SK-N-SH (cell line): ENCODE data around the gene TCEA2. TPM values are rescaled to one million over a fixed set of nuclear protein-coding genes. Genes with fewer than 3 reads are reported as not detected.

Source experiments
- CTCF ChIA-PET: fragments of 300-600, 350-600 bp; formaldehyde crosslinking; extraction: SDS; loops from one replicate; lab custom pipeline; 2021; lab: Yijun Ruan, JAX
- POLR2A ChIA-PET: fragments of 350-600 bp; sonication (Branson Sonifier 250); formaldehyde crosslinking; extraction: SDS; loops from one replicate; lab custom pipeline; 2020; ENCODE audit warnings: antibody characterized with exemption, inconsistent platforms; lab: Yijun Ruan, JAX
- DNase-seq: peaks from one replicate; pipeline ENCODE4 v3.0.0; 2012
- H2AFZ ChIP-seq: fragments of 200-600 bp; sonication (generic); 2 replicates; pipeline ENCODE4 v1.8.1; 2016; ENCODE audit warnings: antibody characterized with exemption, mild to moderate bottlenecking, low read depth
- H3F3A ChIP-seq: fragments of 200-600 bp; sonication (generic); replicated peaks from 2 replicates; pipeline ENCODE3; 2016; ENCODE audit warnings: antibody characterized with exemption, mild to moderate bottlenecking; ENCODE audit not compliant: insufficient read depth
- H3K27ac ChIP-seq, 2 experiments: fragments of 200-500 bp in 1 of 2; fragments of 200-600 bp in 1 of 2; sonication (Bioruptor generic) in 1 of 2; sonication (generic), shearing (Covaris generic) in 1 of 2; 2 replicates each; pipeline versions ENCODE4 v1.5.1 to v1.6.1; 2014 to 2016; ENCODE audit warnings: low read depth in 2 of 2, inconsistent platforms in 1 of 2, low read length in 1 of 2, mild to moderate bottlenecking in 1 of 2, mixed read lengths in 1 of 2
- H3K27me3 ChIP-seq: fragments of 200-600 bp; sonication (generic), shearing (Covaris generic); 2 replicates; pipeline ENCODE4 v1.6.1; 2016; ENCODE audit warnings: mixed run types; ENCODE audit not compliant: insufficient read depth
- H3K36me3 ChIP-seq, 2 experiments: fragments of 200-500 bp in 1 of 2; fragments of 200-600 bp in 1 of 2; sonication (Bioruptor generic) in 1 of 2; sonication (generic) in 1 of 2; replicated peaks in 1 of 2; 2 replicates each; pipeline versions ENCODE3 to v1.5.1; 2014 to 2016; ENCODE audit warnings: low read length in 1 of 2, mild to moderate bottlenecking in 1 of 2; ENCODE audit not compliant: insufficient read depth in 2 of 2, control insufficient read depth in 1 of 2
- H3K4me1 ChIP-seq, 2 experiments: fragments of 200-500 bp in 1 of 2; fragments of 200-600 bp in 1 of 2; sonication (Bioruptor generic) in 1 of 2; sonication (generic), shearing (Covaris generic) in 1 of 2; 2 replicates each; pipeline versions ENCODE4 v1.5.1 to v1.6.1; 2014 to 2016; ENCODE audit warnings: low read depth in 1 of 2, low read length in 1 of 2, mixed run types in 1 of 2; ENCODE audit not compliant: insufficient read depth in 2 of 2, control insufficient read depth in 1 of 2
- H3K4me2 ChIP-seq: fragments of 200-600 bp; sonication (generic), shearing (Covaris generic); 2 replicates; pipeline ENCODE4 v1.6.1; 2017; ENCODE audit warnings: mixed run types
- H3K4me3 ChIP-seq, 2 experiments: fragments of 200-500 bp in 1 of 2; fragments of 200-600 bp in 1 of 2; sonication (Bioruptor generic) in 1 of 2; sonication (generic), shearing (Covaris generic) in 1 of 2; 2 replicates each; pipeline versions ENCODE4 v1.5.1 to v1.8.1; 2014 to 2016; ENCODE audit warnings: low read depth in 2 of 2, inconsistent platforms in 1 of 2, low read length in 1 of 2, mild to moderate bottlenecking in 1 of 2, mixed read lengths in 1 of 2, moderate library complexity in 1 of 2
- H3K79me2 ChIP-seq: fragments of 200-600 bp; sonication (generic); 2 replicates; pipeline ENCODE4 v1.8.1; 2017; ENCODE audit warnings: mild to moderate bottlenecking; ENCODE audit not compliant: insufficient read depth
- H3K9ac ChIP-seq: fragments of 200-600 bp; sonication (generic); 2 replicates; pipeline ENCODE4 v1.6.1; 2017; ENCODE audit warnings: mixed run types
- H3K9me2 ChIP-seq: fragments of 200-600 bp; sonication (generic); 2 replicates; pipeline ENCODE4 v1.6.1; 2017; ENCODE audit warnings: mixed run types
- H3K9me3 ChIP-seq: fragments of 200-600 bp; sonication (generic); 2 replicates; pipeline ENCODE4 v1.6.1; 2017; ENCODE audit warnings: mixed run types, mild to moderate bottlenecking, moderate library complexity
- H4K20me1 ChIP-seq: fragments of 200-600 bp; sonication (generic); 2 replicates; pipeline ENCODE4 v1.6.1; 2017; ENCODE audit warnings: mild to moderate bottlenecking, mixed run types; ENCODE audit not compliant: insufficient read depth
- CHD2 ChIP-seq: fragments of 150-350 bp; IDR thresholded peaks from 2 replicates; pipeline ENCODE4 v1.6.1; 2018; ENCODE audit warnings: low read length; ENCODE audit not compliant: partially characterized antibody
- ELF1 ChIP-seq: IDR thresholded peaks from 2 replicates; pipeline ENCODE4 v1.4.0; 2012
- EZH2phosphoT487 ChIP-seq: fragments of 200-600 bp; sonication (generic); IDR thresholded peaks from 2 replicates; pipeline ENCODE4 v1.6.1; 2017; ENCODE audit warnings: low read depth, mixed run types, mild to moderate bottlenecking, antibody characterized with exemption, moderate library complexity, borderline replicate concordance
- FOXJ3 ChIP-seq: sonication (generic); formaldehyde crosslinking; IDR thresholded peaks from 2 replicates; pipeline ENCODE4 v1.5.1; 2020; ENCODE audit warnings: mild to moderate bottlenecking, missing genetic modification reagents
- FOXM1 ChIP-seq: IDR thresholded peaks from 2 replicates; pipeline ENCODE4 v1.4.0; 2012; ENCODE audit warnings: low read depth, mild to moderate bottlenecking
- GABPA ChIP-seq: IDR thresholded peaks from 2 replicates; pipeline ENCODE4 v1.4.0; 2012; ENCODE audit warnings: low read depth, mild to moderate bottlenecking
- JUND ChIP-seq: IDR thresholded peaks from 2 replicates; pipeline ENCODE4 v1.4.0; 2012
- MEF2A ChIP-seq: IDR thresholded peaks from 2 replicates; pipeline ENCODE4 v1.4.0; 2012; ENCODE audit warnings: low read depth, borderline replicate concordance
- MXI1 ChIP-seq: IDR thresholded peaks from 2 replicates; pipeline ENCODE4 v1.6.1; 2012; ENCODE audit warnings: mild to moderate bottlenecking, low read depth, low read length, improper control_type of control experiment
- NFIC ChIP-seq: IDR thresholded peaks from 2 replicates; pipeline ENCODE4 v1.4.0; 2012; ENCODE audit warnings: borderline replicate concordance
- POLR2AphosphoS5 ChIP-seq: IDR thresholded peaks from 2 replicates; pipeline ENCODE4 v1.6.1; 2012; ENCODE audit warnings: low read depth, low read length
- RAD21 ChIP-seq: IDR thresholded peaks from 2 replicates; pipeline ENCODE4 v1.6.1; 2012; ENCODE audit warnings: mild to moderate bottlenecking, low read length
- RCOR1 ChIP-seq: fragments of 150-350 bp; IDR thresholded peaks from 2 replicates; pipeline ENCODE4 v1.6.1; 2017; ENCODE audit warnings: antibody characterized with exemption, low read length
- SIN3A ChIP-seq: IDR thresholded peaks from 2 replicates; pipeline ENCODE4 v1.6.1; 2012; ENCODE audit warnings: low read depth, mild to moderate bottlenecking, low read length, moderate library complexity, borderline replicate concordance
- TAF1 ChIP-seq: IDR thresholded peaks from 2 replicates; pipeline ENCODE4 v1.6.1; 2012; ENCODE audit warnings: low read depth, mild to moderate bottlenecking, low read length, moderate library complexity, borderline replicate concordance
- YY1 ChIP-seq: IDR thresholded peaks from 2 replicates; pipeline ENCODE4 v1.4.0; 2012; ENCODE audit warnings: low read depth, mild to moderate bottlenecking
- WGBS: methylation state at CpG from one replicate; pipeline ENCODE4 v1.1.6; 2017; ENCODE audit warnings: low lambda C conversion rate; 5-methylcytosine and 5-hydroxymethylcytosine counted together
- polyA plus RNA-seq, 3 experiments: library from polyadenylated mRNA; depleted of rRNA; stranded (reverse); fragments of >200 nt; gene quantifications; 2 replicates each; pipeline ENCODE4 v1.2.3, GENCODE V29; 2012
- TF ChIP-seq, protein P1 (sequence below): fragments of 200-600 bp; sonication (generic); IDR thresholded peaks from 2 replicates; pipeline ENCODE4 v1.6.1; 2017; ENCODE audit warnings: antibody characterized with exemption, mild to moderate bottlenecking, moderate library complexity
- TF ChIP-seq, protein P2 (sequence below): IDR thresholded peaks from 2 replicates; pipeline ENCODE4; 2012
- TF ChIP-seq, protein P3 (sequence below): IDR thresholded peaks from 2 replicates; pipeline ENCODE4 v1.4.0; 2012; ENCODE audit warnings: low read depth
- TF ChIP-seq, protein P4 (sequence below): IDR thresholded peaks from 2 replicates; pipeline ENCODE4 v1.4.0; 2012; ENCODE audit warnings: low read depth, borderline replicate concordance

Gene TCEA2
- polyA plus RNA-seq, 1 of the 3 experiments (the other 2 are of a cell fraction), result 98.9 TPM

DNA sequence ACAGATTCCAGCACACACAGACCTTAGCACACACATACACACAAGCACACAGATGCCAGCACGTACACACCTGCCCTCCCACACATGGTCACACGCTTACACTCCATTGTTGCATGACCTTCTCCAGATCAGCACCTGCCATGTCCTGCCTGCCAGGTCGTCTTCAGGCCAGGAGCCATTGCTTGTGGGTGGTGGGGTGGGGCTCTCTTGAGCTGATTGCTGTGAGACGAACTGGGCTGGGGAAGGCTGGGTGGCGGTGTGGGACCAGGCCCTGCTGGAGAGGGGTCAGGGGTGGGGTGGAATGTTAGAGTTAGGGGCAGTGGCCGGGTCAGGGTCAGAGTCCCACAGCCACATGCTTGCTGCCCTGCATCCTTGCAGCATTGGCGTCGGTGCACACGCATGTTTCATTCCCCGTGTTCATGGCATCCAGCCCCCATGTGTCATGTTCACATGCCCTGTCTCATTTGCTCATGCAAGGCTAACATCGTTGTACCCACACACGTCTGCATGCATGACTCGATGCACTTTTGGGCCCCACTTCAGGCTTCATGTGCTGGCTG, 50.9 kb downstream of the TCEA2 start:
- H3K9me2 ChIP-seq, result no peaks in the 10 kb centered on the region
- no peaks in the 10 kb centered on the region for H3F3A ChIP-seq
- 60% methylated on average over 13 of the region's 13 CpGs for WGBS
- DNase-seq, result peak; percentile 17
- no peaks in the 10 kb centered on the region for H3K36me3 ChIP-seq
- no peak overlapping the region for H3K4me2 ChIP-seq
- no peak for TF ChIP-seq EZH2phosphoT487
- no peak for TF ChIP-seq YY1
- TF ChIP-seq, protein P1, sequence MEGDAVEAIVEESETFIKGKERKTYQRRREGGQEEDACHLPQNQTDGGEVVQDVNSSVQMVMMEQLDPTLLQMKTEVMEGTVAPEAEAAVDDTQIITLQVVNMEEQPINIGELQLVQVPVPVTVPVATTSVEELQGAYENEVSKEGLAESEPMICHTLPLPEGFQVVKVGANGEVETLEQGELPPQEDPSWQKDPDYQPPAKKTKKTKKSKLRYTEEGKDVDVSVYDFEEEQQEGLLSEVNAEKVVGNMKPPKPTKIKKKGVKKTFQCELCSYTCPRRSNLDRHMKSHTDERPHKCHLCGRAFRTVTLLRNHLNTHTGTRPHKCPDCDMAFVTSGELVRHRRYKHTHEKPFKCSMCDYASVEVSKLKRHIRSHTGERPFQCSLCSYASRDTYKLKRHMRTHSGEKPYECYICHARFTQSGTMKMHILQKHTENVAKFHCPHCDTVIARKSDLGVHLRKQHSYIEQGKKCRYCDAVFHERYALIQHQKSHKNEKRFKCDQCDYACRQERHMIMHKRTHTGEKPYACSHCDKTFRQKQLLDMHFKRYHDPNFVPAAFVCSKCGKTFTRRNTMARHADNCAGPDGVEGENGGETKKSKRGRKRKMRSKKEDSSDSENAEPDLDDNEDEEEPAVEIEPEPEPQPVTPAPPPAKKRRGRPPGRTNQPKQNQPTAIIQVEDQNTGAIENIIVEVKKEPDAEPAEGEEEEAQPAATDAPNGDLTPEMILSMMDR, result no peak
- TF ChIP-seq GABPA, result no peak
- TF ChIP-seq, protein P2, sequence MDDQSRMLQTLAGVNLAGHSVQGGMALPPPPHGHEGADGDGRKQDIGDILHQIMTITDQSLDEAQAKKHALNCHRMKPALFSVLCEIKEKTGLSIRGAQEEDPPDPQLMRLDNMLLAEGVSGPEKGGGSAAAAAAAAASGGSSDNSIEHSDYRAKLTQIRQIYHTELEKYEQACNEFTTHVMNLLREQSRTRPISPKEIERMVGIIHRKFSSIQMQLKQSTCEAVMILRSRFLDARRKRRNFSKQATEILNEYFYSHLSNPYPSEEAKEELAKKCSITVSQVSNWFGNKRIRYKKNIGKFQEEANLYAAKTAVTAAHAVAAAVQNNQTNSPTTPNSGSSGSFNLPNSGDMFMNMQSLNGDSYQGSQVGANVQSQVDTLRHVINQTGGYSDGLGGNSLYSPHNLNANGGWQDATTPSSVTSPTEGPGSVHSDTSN, result no peak
- TF ChIP-seq CHD2, result no peak
- no peak for TF ChIP-seq TAF1
- TF ChIP-seq, protein P3, sequence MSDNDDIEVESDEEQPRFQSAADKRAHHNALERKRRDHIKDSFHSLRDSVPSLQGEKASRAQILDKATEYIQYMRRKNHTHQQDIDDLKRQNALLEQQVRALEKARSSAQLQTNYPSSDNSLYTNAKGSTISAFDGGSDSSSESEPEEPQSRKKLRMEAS, result no peak
- TF ChIP-seq NFIC, result no peak
- TF ChIP-seq FOXM1, result no peak
- TF ChIP-seq POLR2AphosphoS5, result no peak
- TF ChIP-seq, protein P4, sequence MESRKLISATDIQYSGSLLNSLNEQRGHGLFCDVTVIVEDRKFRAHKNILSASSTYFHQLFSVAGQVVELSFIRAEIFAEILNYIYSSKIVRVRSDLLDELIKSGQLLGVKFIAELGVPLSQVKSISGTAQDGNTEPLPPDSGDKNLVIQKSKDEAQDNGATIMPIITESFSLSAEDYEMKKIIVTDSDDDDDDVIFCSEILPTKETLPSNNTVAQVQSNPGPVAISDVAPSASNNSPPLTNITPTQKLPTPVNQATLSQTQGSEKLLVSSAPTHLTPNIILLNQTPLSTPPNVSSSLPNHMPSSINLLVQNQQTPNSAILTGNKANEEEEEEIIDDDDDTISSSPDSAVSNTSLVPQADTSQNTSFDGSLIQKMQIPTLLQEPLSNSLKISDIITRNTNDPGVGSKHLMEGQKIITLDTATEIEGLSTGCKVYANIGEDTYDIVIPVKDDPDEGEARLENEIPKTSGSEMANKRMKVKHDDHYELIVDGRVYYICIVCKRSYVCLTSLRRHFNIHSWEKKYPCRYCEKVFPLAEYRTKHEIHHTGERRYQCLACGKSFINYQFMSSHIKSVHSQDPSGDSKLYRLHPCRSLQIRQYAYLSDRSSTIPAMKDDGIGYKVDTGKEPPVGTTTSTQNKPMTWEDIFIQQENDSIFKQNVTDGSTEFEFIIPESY, result no peak
- TF ChIP-seq RCOR1, result no peak
- TF ChIP-seq FOXJ3 (CRISPR knock-in tag), result no peak
- no peak for TF ChIP-seq ELF1
- TF ChIP-seq MXI1, result no peak
- no peak for TF ChIP-seq SIN3A
- no peak for TF ChIP-seq MEF2A
- no peak for TF ChIP-seq JUND
- no peak for TF ChIP-seq RAD21
- H3K27ac ChIP-seq, result no peak overlapping the region
- CTCF ChIA-PET, result interaction anchor here (1.2 to 15.6 kb wide), 2 partner anchors 32 to 134 kb away, joined by 3 to 252 read pairs; partner anchors contain the start of genes LKAAEAR1, OPRL1, RGS19 and SAMD10
- no peaks in the 10 kb centered on the region for H4K20me1 ChIP-seq
- no peaks in the 10 kb centered on the region for H3K27me3 ChIP-seq
- POLR2A ChIA-PET, result interaction anchor here (0.5 kb wide), 1 partner anchor 66 kb away, joined by 3 read pairs; no protein-coding TSS in a partner anchor
- H3K79me2 ChIP-seq, result no peaks in the 10 kb centered on the region
- H3K4me1 ChIP-seq, result peaks cover 0 to 24% of the 10 kb centered on the region in 2 experiments; a peak in 1 of 4 replicates
- H2AFZ ChIP-seq, result no peak overlapping the region
- H3K9me3 ChIP-seq, result no peaks in the 10 kb centered on the region
- H3K4me3 ChIP-seq, result no peak overlapping the region
- no peak overlapping the region for H3K9ac ChIP-seq
